GM18526 (cell line): ENCODE measurements around the gene DYRK1A.

Source experiments
- POLR2A ChIP-seq: IDR thresholded peaks from 3 replicates; pipeline ENCODE4 v1.6.1; 2011; ENCODE audit not compliant: insufficient read length; ENCODE audit errors: extremely low read depth

Gene DYRK1A

GRCh38 chr21:37462087-37462861, 95.7 kb downstream of the DYRK1A start:
- TF ChIP-seq POLR2A: no peak

GRCh38 chr21:37463083-37463801, 96.7 kb downstream of the DYRK1A start:
- no peak for TF ChIP-seq POLR2A

DNA sequence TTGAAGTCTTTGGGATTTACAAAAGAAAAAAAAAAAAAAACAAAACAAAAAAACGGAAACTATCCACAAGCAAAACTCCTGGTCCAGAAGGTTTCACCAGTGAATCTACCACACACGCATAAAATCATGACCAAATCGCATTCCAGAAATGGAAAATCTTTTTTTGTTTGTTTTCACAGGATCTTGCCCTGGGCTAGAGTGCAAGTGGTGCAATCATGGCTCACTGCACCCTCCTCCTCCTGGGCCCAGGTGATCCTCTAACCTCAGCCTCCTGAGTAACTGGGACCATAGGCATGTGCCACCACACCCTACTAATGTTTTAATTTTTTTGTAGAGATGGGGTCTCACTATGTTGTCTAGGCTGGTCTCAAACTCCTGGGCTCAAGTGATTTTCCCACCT, 100.5 kb downstream of the DYRK1A start:
- no peak for TF ChIP-seq POLR2A

- no peak for TF ChIP-seq POLR2A
Observed at GRCh38 chr21:37468909-37469308, 102.3 kb downstream of the DYRK1A start.

- TF ChIP-seq POLR2A: no peak
Observed at GRCh38 chr21:37469441-37469840, 102.9 kb downstream of the DYRK1A start.

GRCh38 chr21:37472581-37472980, 106.0 kb downstream of the DYRK1A start:
- TF ChIP-seq POLR2A: no peak

DNA sequence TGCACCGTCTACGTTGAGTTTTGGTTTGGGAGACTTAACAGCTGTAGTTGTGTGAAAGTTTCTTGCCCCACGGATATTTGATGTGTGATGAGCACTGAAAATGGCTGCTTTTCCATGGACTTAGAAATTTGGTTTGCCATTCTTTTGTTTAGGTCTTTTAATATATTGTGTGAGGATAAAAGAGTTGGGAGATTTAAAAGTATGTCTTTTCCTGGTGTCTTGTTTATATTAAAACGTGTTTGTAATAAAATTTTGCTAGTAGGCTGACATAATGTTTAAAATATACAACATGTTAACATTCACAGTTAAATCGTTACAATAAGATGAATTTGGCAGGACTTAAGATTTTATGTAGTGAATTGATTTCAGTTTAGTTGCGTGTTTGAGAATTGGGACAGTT, 106.9 kb downstream of the DYRK1A start:
- no peak for TF ChIP-seq POLR2A

DNA sequence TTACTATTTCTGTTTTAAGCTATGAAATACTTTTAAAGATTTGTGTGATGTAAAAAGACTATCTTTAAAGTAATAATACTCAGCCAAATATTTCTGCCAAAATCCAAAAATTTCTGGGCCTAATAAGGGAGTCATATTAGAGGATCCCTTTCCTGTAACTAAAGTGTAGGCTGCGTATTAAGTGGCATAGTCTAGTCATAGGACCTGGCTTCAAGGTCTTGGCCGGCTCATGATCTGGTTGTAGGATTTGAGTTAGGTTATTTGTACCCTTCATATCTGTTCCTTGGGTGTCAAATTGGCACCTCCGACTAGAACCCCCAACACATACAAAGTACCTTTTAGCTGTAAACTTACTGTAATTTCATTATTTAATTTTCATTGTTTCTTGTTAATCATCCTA, 107.8 kb downstream of the DYRK1A start:
- TF ChIP-seq POLR2A: no peak

GRCh38 chr21:37475186-37475868, 108.8 kb downstream of the DYRK1A start:
- TF ChIP-seq POLR2A: no peak

- TF ChIP-seq POLR2A: no peak
Observed at GRCh38 chr21:37478794-37479193, 112.2 kb downstream of the DYRK1A start.

- no peak for TF ChIP-seq POLR2A
Observed at GRCh38 chr21:37483776-37484175, 117.2 kb downstream of the DYRK1A start.

DNA sequence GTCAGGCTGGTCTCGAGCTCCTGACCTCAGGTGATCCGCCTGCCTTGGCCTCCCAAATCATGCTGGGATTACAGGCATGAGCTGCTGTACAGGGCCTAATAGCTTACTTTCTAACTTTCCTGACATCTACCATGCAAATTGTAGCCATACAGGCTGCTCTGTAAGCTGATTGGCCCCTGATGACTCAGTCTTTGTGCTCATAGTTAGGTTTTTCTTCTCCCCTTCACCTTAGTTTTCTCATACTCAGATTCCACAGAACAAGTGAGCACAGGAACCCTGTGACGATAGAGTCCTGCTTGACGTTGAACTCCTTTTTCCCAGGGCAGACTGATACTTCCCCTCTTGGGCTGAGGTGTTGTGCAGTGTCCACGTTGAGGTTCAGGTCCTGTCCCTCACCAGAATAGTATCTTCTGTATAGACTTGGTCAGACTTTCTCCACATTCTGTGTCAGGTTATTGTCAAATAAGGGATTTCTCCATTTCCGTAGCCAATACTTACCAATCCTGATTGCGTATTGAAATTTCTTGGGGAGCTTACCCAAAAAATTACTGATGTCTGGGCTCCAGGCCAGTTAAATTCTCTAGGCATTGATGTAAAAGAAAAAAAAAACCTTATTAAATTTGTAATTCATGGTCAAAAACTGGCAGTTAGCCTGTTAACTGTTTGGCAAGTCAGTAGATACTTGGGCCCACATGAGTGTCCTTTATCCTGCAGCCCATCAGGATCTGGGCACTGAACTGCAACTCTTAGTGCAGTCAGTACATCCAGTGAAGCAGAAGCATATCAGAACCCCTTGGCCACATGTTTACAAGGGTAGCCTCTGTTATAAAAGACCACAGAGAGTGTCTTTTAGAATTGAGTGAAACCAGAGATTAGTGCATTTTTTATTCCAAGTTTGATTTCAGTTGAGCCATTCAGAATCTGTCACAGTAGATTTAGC, 118.2 kb downstream of the DYRK1A start:
- TF ChIP-seq POLR2A: no peak

GRCh38 chr21:37489553-37489952, 123.0 kb downstream of the DYRK1A start:
- no peak for TF ChIP-seq POLR2A

- TF ChIP-seq POLR2A: no peak
Observed at GRCh38 chr21:37490084-37490483, 123.5 kb downstream of the DYRK1A start.

DNA sequence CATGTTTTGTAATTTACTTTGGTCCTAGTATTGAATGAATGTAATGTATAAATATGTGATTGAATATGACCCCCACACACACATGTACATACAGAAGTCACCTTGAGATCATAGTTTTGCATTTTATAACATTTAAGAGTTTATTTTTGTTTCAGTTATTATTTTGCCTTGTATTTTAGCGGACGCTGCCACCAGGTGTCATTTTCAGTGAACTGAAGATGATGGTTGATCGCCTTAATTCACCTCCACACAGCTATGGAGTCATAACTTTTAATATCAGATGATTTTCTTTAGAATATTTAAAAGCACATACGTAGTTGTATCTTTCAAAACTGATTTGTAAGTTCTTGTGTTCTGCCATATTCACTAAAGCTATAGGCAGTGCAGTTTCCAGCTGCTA, 130.4 kb downstream of the DYRK1A start:
- TF ChIP-seq POLR2A: no peak
